ENCODE data around the gene KDM3A.

The KDM3A gene

DNA sequence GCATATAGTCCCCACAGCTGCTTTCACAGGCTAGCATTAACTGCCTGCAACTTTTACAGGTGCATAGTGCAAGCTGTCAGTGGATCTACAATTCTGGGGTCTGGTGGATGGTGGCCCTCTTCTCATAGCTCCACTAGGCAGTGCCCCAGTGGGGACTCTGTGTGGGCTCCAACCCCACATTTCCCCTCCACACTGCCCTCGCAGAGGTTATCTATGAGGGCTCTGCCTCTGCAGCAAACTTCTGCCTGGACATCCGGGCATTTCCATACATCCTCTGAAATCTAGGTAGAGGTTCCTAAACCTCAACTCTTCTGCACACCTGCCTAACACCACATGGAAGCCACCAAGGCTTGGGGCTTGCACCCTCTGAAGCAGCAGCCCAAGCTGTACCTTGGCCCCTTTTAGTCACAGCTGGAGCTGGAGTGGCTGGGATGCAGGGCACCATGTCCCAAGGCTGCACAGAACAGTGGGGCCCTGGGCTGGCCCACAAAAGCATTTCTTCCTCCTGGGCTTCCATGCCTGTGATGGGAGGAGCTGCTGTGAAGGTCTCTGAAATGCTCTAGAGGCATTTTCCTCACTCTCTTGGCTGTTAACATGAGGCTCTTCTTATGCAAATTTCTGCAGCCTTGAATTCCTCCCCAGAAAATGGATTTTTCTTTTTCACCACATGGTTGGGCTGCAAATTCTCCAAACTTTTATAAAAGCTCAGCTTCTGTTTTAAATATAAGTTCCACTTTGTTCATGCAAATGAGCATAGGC lies 59.3 kb downstream of the KDM3A start:
- Histone ChIP-seq H3K4me3 (replicated peaks; ENCODE audit: low read depth, low read length) (no peak overlapping the region), H3K36me3 (ENCODE audit: control insufficient read depth, insufficient read depth, low read length) (peaks cover 12% of the 10 kb centered on the region), H3K27me3 (replicated peaks; ENCODE audit: control insufficient read depth, insufficient read depth, low read length) (no peaks in the 10 kb centered on the region)
- TF ChIP-seq, protein P1, sequence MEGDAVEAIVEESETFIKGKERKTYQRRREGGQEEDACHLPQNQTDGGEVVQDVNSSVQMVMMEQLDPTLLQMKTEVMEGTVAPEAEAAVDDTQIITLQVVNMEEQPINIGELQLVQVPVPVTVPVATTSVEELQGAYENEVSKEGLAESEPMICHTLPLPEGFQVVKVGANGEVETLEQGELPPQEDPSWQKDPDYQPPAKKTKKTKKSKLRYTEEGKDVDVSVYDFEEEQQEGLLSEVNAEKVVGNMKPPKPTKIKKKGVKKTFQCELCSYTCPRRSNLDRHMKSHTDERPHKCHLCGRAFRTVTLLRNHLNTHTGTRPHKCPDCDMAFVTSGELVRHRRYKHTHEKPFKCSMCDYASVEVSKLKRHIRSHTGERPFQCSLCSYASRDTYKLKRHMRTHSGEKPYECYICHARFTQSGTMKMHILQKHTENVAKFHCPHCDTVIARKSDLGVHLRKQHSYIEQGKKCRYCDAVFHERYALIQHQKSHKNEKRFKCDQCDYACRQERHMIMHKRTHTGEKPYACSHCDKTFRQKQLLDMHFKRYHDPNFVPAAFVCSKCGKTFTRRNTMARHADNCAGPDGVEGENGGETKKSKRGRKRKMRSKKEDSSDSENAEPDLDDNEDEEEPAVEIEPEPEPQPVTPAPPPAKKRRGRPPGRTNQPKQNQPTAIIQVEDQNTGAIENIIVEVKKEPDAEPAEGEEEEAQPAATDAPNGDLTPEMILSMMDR (IDR thresholded peaks at IDR 0.05; ENCODE audit: insufficient read depth, low read length, poor library complexity, severe bottlenecking) = no peak
- no peak for DNase-seq (ENCODE audit: extremely low read depth, insufficient read length)

DNA sequence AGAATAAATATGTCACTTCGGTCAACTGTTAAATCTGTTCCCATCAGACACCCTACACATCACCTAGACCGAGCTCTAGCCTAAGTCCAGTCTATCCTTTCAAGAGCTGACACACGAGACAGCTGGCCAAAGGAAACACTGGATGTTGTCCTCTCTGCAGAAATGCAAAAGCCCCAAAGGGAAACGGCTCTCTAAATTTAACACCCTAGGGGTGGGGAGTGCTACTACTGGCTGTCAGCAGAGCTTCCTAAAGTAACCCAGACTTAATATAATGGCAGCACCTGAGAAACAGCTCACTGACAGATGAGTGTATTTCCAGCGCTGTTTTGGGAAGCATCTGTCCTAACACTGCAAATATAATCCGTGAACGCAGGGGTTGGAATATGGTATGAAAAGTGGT lies 66.4 kb downstream of the KDM3A start:
- no peak for DNase-seq (ENCODE audit: extremely low read depth, insufficient read length)
- Histone ChIP-seq H3K27me3 (replicated peaks; ENCODE audit: control insufficient read depth, insufficient read depth, low read length) (no peaks in the 10 kb centered on the region), H3K4me3 (replicated peaks; ENCODE audit: low read depth, low read length) (no peak overlapping the region), H3K36me3 (ENCODE audit: control insufficient read depth, insufficient read depth, low read length) (peaks cover 13% of the 10 kb centered on the region)
- TF ChIP-seq, protein P1 (IDR thresholded peaks at IDR 0.05; ENCODE audit: insufficient read depth, low read length, poor library complexity, severe bottlenecking) = no peak

DNA sequence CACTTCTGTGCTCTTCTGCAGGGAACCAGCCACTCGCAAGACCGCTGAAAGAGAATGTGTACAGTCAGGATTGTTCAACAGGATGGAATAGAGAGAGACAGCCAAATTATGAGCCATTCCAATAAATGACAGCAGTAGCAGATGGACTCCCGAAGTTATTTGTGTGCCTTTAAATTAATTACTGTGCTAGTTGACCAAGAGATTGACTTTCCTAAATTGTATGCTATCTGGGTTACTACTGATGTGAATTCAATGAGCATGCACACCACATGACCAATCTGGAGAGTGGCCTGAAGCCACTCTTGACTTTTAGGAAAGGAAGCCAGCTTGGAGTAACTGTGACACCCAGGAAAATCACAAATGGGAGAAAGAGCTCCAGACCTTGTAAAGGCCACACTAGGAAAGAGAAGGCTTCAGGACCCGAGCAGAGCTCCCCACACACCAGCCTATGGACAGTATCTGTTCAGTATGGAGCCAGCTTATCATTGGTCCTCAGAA lies 69.3 kb downstream of the KDM3A start:
- DNase-seq (ENCODE audit: extremely low read depth, insufficient read length) = no peak
- TF ChIP-seq, protein P1 (IDR thresholded peaks at IDR 0.05; ENCODE audit: insufficient read depth, low read length, poor library complexity, severe bottlenecking) = no peak

DNA sequence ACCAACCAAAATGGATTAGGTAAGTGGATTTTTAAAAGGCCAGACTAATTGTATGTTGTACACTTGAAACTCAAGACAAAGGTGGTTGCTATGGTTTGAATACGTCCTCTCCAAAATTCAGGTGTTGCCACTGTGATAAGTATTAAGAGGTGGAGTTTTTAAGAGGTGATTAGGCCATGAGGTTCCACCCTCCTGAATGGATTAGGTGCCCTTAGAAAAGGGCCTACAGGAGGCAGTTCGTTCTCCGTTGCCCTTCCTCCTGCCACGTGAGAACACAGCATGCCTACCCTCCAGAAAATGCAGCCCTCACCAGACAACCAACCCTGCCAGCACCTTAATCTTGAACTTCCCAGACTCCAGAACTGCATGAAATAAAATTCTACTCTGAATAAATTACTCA lies 70.9 kb downstream of the KDM3A start:
- DNase-seq (ENCODE audit: extremely low read depth, insufficient read length) = no peak
- Histone ChIP-seq H3K27me3 (replicated peaks; ENCODE audit: control insufficient read depth, insufficient read depth, low read length) (no peaks in the 10 kb centered on the region), H3K36me3 (ENCODE audit: control insufficient read depth, insufficient read depth, low read length) (peaks cover 6% of the 10 kb centered on the region), H3K4me3 (replicated peaks; ENCODE audit: low read depth, low read length) (no peak overlapping the region)
- TF ChIP-seq, protein P1 (IDR thresholded peaks at IDR 0.05; ENCODE audit: insufficient read depth, low read length, poor library complexity, severe bottlenecking) = no peak

More for the DNA sequence above, 69.3 kb downstream of the KDM3A start:
- peaks cover 10% of the 10 kb centered on the region for H3K36me3 ChIP-seq (ENCODE audit: control insufficient read depth, insufficient read depth, low read length)
- H3K27me3 ChIP-seq (replicated peaks; ENCODE audit: control insufficient read depth, insufficient read depth, low read length) = no peaks in the 10 kb centered on the region
- H3K4me3 ChIP-seq (replicated peaks; ENCODE audit: low read depth, low read length) = no peak overlapping the region

DNA sequence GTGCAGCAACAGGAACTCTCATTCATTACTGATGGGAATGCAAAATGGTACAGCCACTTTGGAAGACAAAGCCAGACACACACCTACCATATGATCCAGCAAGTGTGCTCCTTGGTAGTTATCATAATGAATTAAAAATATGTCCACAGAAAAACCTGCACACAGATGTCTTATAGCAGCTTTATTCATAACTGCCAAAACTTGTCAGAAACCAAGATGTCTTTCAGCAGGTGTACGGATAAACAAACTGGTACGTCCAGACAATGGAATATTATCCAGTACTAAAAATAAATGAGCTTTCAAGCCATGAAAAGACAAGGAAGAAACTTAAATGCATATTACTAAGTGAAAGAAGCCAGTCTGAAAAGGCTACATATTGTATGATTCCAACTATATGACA lies 71.7 kb downstream of the KDM3A start:
- peaks cover 3% of the 10 kb centered on the region for H3K36me3 ChIP-seq (ENCODE audit: control insufficient read depth, insufficient read depth, low read length)
- no peaks in the 10 kb centered on the region for H3K27me3 ChIP-seq (replicated peaks; ENCODE audit: control insufficient read depth, insufficient read depth, low read length)
- no peak for DNase-seq (ENCODE audit: extremely low read depth, insufficient read length)
- TF ChIP-seq, protein P1 (IDR thresholded peaks at IDR 0.05; ENCODE audit: insufficient read depth, low read length, poor library complexity, severe bottlenecking) = no peak
- no peak overlapping the region for H3K4me3 ChIP-seq (replicated peaks; ENCODE audit: low read depth, low read length)
